NB4 (cell line): ENCODE results near the gene MPG.

Source experiments
- MYC ChIP-seq: IDR thresholded peaks from 2 replicates; pipeline ENCODE4 v1.6.1; 2011; ENCODE audit warnings: low read depth, low read length
- POLR2A ChIP-seq: IDR thresholded peaks from 2 replicates; pipeline ENCODE4 v1.6.1; 2011; ENCODE audit warnings: mild to moderate bottlenecking; ENCODE audit not compliant: insufficient read length; ENCODE audit errors: extremely low read depth
- TF ChIP-seq, protein P1 (sequence below): IDR thresholded peaks from one replicate; pipeline ENCODE4 v1.5.1; 2012; ENCODE audit warnings: low read depth, low read length

DNA sequence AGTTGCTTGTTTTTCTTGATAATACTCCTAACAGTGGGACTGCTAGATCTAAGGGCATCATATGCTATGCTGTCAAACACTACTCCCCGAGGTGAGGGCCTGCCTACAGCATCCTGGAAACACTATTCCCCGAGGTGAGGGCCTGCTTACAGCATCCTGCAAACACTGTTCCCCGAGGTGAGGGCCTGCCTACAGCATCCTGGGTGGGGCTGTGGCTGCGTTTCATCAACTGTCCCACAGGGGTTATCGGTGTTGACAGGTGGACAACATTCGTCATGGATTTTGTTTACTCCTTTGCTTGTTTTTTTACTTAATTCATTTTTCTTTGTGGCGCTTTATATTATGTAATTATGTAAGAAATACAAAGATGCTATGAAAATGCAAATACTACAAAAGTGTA is 38.0 kb downstream of the MPG start:
- TF ChIP-seq, protein P1, sequence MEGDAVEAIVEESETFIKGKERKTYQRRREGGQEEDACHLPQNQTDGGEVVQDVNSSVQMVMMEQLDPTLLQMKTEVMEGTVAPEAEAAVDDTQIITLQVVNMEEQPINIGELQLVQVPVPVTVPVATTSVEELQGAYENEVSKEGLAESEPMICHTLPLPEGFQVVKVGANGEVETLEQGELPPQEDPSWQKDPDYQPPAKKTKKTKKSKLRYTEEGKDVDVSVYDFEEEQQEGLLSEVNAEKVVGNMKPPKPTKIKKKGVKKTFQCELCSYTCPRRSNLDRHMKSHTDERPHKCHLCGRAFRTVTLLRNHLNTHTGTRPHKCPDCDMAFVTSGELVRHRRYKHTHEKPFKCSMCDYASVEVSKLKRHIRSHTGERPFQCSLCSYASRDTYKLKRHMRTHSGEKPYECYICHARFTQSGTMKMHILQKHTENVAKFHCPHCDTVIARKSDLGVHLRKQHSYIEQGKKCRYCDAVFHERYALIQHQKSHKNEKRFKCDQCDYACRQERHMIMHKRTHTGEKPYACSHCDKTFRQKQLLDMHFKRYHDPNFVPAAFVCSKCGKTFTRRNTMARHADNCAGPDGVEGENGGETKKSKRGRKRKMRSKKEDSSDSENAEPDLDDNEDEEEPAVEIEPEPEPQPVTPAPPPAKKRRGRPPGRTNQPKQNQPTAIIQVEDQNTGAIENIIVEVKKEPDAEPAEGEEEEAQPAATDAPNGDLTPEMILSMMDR, result no peak
- no peak for TF ChIP-seq MYC
- TF ChIP-seq POLR2A, result no peak
